Spinal cord (tissue), 10 donors: ENCODE results near the gene LHFPL6. TPM values are rescaled to one million over a fixed set of nuclear protein-coding genes. Genes with fewer than 3 reads are reported as not detected.

ENCODE experiments used
- DNase-seq, 6 donors: peaks; one replicate each; pipeline versions ENCODE4 v3.0.0 to v3.0.0-alpha.2; 2013 to 2015; ENCODE audit warnings: low spot score in 6 of 6, low read depth in 4 of 6
- H3K27ac ChIP-seq: one replicate; pipeline ENCODE4 v1.5.1; 2013; ENCODE audit warnings: low read depth, low read length, control low read depth
- H3K27me3 ChIP-seq: one replicate; pipeline ENCODE4 v1.6.1; 2013; ENCODE audit warnings: low read length; ENCODE audit not compliant: control insufficient read depth, insufficient read depth
- H3K36me3 ChIP-seq: one replicate; pipeline ENCODE4 v1.6.1; 2013; ENCODE audit warnings: low read length; ENCODE audit not compliant: control insufficient read depth, insufficient read depth
- H3K4me1 ChIP-seq: one replicate; pipeline ENCODE4 v1.6.1; 2013; ENCODE audit warnings: low read length; ENCODE audit not compliant: control insufficient read depth, insufficient read depth
- H3K4me3 ChIP-seq: one replicate; pipeline ENCODE4 v1.5.1; 2013; ENCODE audit warnings: low read depth, low read length, control low read depth
- H3K9me3 ChIP-seq: one replicate; pipeline ENCODE4 v1.6.1; 2013; ENCODE audit warnings: low read length; ENCODE audit not compliant: control insufficient read depth, insufficient read depth
- WGBS: methylation state at CpG from one replicate; pipeline ENCODE4 v1.1.5; 2013; ENCODE audit warnings: missing lambda C conversion rate; ENCODE audit not compliant: insufficient coverage; 5-methylcytosine and 5-hydroxymethylcytosine counted together
- polyA plus RNA-seq, 2 donors: library from polyadenylated mRNA; unstranded; fragments of 120-200 nt; gene quantifications; one replicate each; pipeline ENCODE4 v1.2.1, GENCODE V29; 2013; ENCODE audit not compliant: insufficient read length in 2 of 2
- total RNA-seq, 2 donors: library from RNA; depleted of rRNA in 1 of 2; stranded (reverse); fragments of 120-200 nt in 1 of 2; fragments of >200 nt in 1 of 2; gene quantifications; one replicate each; pipeline versions ENCODE4 v1.2.3 to v1.2.4, GENCODE V29; 2013 to 2014
- donor health status: healthy.

The LHFPL6 gene
- total and polyA plus RNA-seq, 4 donors, result 49.6 to 190 (median 66.4) TPM

- Histone ChIP-seq H3K4me1 (peaks cover 9% of the 10 kb centered on the region), H3K4me3 (no peak overlapping the region), H3K27ac (peak overlapping the region; percentile 18), H3K9me3 (no peaks in the 10 kb centered on the region), H3K36me3 (no peaks in the 10 kb centered on the region), H3K27me3 (peaks cover 2% of the 10 kb centered on the region)
- 63% methylated on average over 1 of the region's 11 CpGs for WGBS
- DNase-seq, result no peak
These were observed 205.6 kb downstream of the LHFPL6 start for GRCh38 chr13:39397226-39397895.

- Histone ChIP-seq H3K4me3 (no peak overlapping the region), H3K36me3 (no peaks in the 10 kb centered on the region), H3K27me3 (peaks cover 2% of the 10 kb centered on the region), H3K27ac (no peak overlapping the region), H3K9me3 (no peaks in the 10 kb centered on the region), H3K4me1 (peaks cover 9% of the 10 kb centered on the region)
- 22% methylated on average over 4 of the region's 13 CpGs for WGBS
- peak in 1 of 6 donors; percentile 94 for DNase-seq
These were observed 208.0 kb downstream of the LHFPL6 start for GRCh38 chr13:39394796-39395678.

GRCh38 chr13:39391761-39392160 is 211.2 kb downstream of the LHFPL6 start:
- no CpG with 5 or more reads among the region's 2 CpGs for WGBS
- no peak overlapping the region for H3K27ac ChIP-seq
- no peak for DNase-seq

GRCh38 chr13:39389013-39389412 is 214.0 kb downstream of the LHFPL6 start:
- no peak overlapping the region for H3K4me3 ChIP-seq
- WGBS, result 29% methylated on average over 1 of the region's 5 CpGs
- H3K27ac ChIP-seq, result no peak overlapping the region
- DNase-seq, result no peak
- no peaks in the 10 kb centered on the region for H3K9me3 ChIP-seq
- no peaks in the 10 kb centered on the region for H3K36me3 ChIP-seq
- H3K4me1 ChIP-seq, result peaks cover 4% of the 10 kb centered on the region
- no peaks in the 10 kb centered on the region for H3K27me3 ChIP-seq

More at GRCh38 chr13:39391761-39392160, 211.2 kb downstream of the LHFPL6 start:
- H3K4me3 ChIP-seq, result no peak overlapping the region
- H3K36me3 ChIP-seq, result no peaks in the 10 kb centered on the region
- no peaks in the 10 kb centered on the region for H3K9me3 ChIP-seq
- no peaks in the 10 kb centered on the region for H3K27me3 ChIP-seq
- peaks cover 9% of the 10 kb centered on the region for H3K4me1 ChIP-seq

- Histone ChIP-seq H3K36me3 (no peaks in the 10 kb centered on the region), H3K27me3 (no peaks in the 10 kb centered on the region), H3K4me1 (peaks cover 4% of the 10 kb centered on the region), H3K4me3 (no peak overlapping the region), H3K9me3 (no peaks in the 10 kb centered on the region), H3K27ac (peak overlapping the region; percentile 60)
- WGBS, result 20% methylated on average over 1 of the region's 3 CpGs
- DNase-seq, result peak; percentile 40 to 93 (median 50)
These were observed 217.3 kb downstream of the LHFPL6 start for GRCh38 chr13:39385621-39386231.

- peaks cover 4% of the 10 kb centered on the region for H3K4me1 ChIP-seq
- DNase-seq, result no peak
- WGBS, result no CpG with 5 or more reads among the region's 4 CpGs
- no peaks in the 10 kb centered on the region for H3K9me3 ChIP-seq
- H3K36me3 ChIP-seq, result no peaks in the 10 kb centered on the region
- no peaks in the 10 kb centered on the region for H3K27me3 ChIP-seq
- peak overlapping the region; percentile 60 for H3K27ac ChIP-seq
- H3K4me3 ChIP-seq, result no peak overlapping the region
These were observed 217.8 kb downstream of the LHFPL6 start for GRCh38 chr13:39385154-39385553.

GRCh38 chr13:39381456-39381855 is 221.5 kb downstream of the LHFPL6 start:
- Histone ChIP-seq H3K9me3 (no peaks in the 10 kb centered on the region), H3K4me3 (no peak overlapping the region), H3K4me1 (peaks cover 1% of the 10 kb centered on the region), H3K27me3 (no peaks in the 10 kb centered on the region), H3K36me3 (no peaks in the 10 kb centered on the region), H3K27ac (no peak overlapping the region)
- WGBS, result 88% methylated on average over 2 of the region's 2 CpGs
- no peak for DNase-seq

- WGBS, result 80% methylated on average over 1 of the region's 4 CpGs
- no peak overlapping the region for H3K27ac ChIP-seq
- H3K36me3 ChIP-seq, result no peaks in the 10 kb centered on the region
- H3K4me1 ChIP-seq, result no peaks in the 10 kb centered on the region
- no peak for DNase-seq
- no peaks in the 10 kb centered on the region for H3K27me3 ChIP-seq
- no peak overlapping the region for H3K4me3 ChIP-seq
- no peaks in the 10 kb centered on the region for H3K9me3 ChIP-seq
These were observed 223.0 kb downstream of the LHFPL6 start for GRCh38 chr13:39379667-39380655.

GRCh38 chr13:39379118-39379517 is 223.9 kb downstream of the LHFPL6 start:
- H3K4me1 ChIP-seq, result no peaks in the 10 kb centered on the region
- H3K27me3 ChIP-seq, result no peaks in the 10 kb centered on the region
- no CpG with 5 or more reads among the region's 2 CpGs for WGBS
- no peaks in the 10 kb centered on the region for H3K9me3 ChIP-seq
- no peak overlapping the region for H3K4me3 ChIP-seq
- no peaks in the 10 kb centered on the region for H3K36me3 ChIP-seq
- no peak overlapping the region for H3K27ac ChIP-seq
- no peak for DNase-seq
